ENCODE data around the gene EPB41L4B.

DNA sequence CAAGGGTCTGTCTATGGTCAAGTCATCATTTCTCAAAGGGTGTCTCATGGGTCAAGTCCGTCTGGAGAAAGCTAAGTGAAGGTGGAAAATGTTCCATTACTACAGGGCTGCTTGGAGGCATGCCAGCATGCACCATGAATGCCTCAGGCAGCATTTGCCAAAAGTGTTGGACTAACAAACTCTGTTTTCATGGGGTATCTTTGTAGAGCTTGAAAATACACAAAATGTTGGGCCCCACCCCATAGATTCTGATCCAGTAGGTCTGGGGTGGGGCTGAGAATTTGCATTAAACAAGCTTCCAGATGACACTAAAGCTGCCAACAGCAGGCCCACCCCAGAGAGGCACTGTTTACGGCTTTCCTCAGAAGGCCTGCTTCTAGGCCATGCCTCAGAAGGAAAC lies 78.8 kb downstream of the EPB41L4B start:
- TF ChIP-seq ZFP30 (CRISPR knock-in tag; IDR thresholded peaks at IDR 0.05) = no peak
- no peak for TF ChIP-seq ZFP3 (CRISPR knock-in tag; IDR thresholded peaks at IDR 0.05)
- no peak for TF ChIP-seq TOX (CRISPR knock-in tag; IDR thresholded peaks at IDR 0.05; ENCODE audit: borderline replicate concordance)
- TF ChIP-seq RARB (CRISPR knock-in tag; IDR thresholded peaks at IDR 0.05) = no peak
- no peak for TF ChIP-seq ESRRG (CRISPR knock-in tag; IDR thresholded peaks at IDR 0.05)
